ENCODE data around the gene EPPIN.

Gene EPPIN

GRCh38 chr20:45527294-45527693 is 19.9 kb downstream of the EPPIN start:
- no peak for DNase-seq

GRCh38 chr20:45523821-45524220 is 23.4 kb downstream of the EPPIN start:
- no peak for DNase-seq

- DNase-seq = no peak
These were observed 28.9 kb downstream of the EPPIN start for GRCh38 chr20:45518282-45518681.

- no peak for DNase-seq
These were observed 31.9 kb downstream of the EPPIN start, which contains the start of gene SPINT3 for GRCh38 chr20:45515147-45515913. SPINT3 (minus strand) TSS chr20:45515622; CDS start chr20:45515608, 14 bp downstream.

GRCh38 chr20:45510242-45510862 is 36.8 kb downstream of the EPPIN start:
- DNase-seq = no peak

GRCh38 chr20:45509091-45509490 is 38.1 kb downstream of the EPPIN start:
- no peak for DNase-seq

- no peak for DNase-seq
These were observed 38.9 kb downstream of the EPPIN start for GRCh38 chr20:45508068-45508886.

- DNase-seq = no peak
These were observed 40.0 kb downstream of the EPPIN start for GRCh38 chr20:45507011-45507820.

GRCh38 chr20:45506398-45506797 is 40.8 kb downstream of the EPPIN start:
- no peak for DNase-seq

- DNase-seq = no peak
These were observed 43.8 kb downstream of the EPPIN start for GRCh38 chr20:45503403-45503802.

GRCh38 chr20:45502561-45502960 is 44.6 kb downstream of the EPPIN start:
- no peak for DNase-seq

GRCh38 chr20:45501600-45501999 is 45.6 kb downstream of the EPPIN start:
- no peak for DNase-seq

- DNase-seq = no peak
These were observed 47.2 kb downstream of the EPPIN start for GRCh38 chr20:45500022-45500421.

GRCh38 chr20:45497971-45498494 is 49.2 kb downstream of the EPPIN start:
- no peak for DNase-seq

GRCh38 chr20:45496166-45496565 is 51.0 kb downstream of the EPPIN start:
- no peak for DNase-seq

GRCh38 chr20:45495501-45495941 is 51.7 kb downstream of the EPPIN start:
- no peak for DNase-seq

Measured in retina (tissue), 1 donor.